K562 (cell line): ENCODE measurements around the gene URM1. TPM values are rescaled to one million over a fixed set of nuclear protein-coding genes. Genes with fewer than 3 reads are reported as not detected.

Source experiments
- DMBX1 ChIP-seq: fragments of 250-450 bp; sonication (Bioruptor Pico); IDR thresholded peaks from 2 replicates; pipeline ENCODE4 v1.8.0; 2022; ENCODE audit warnings: inconsistent platforms, mild to moderate bottlenecking, moderate library complexity, borderline replicate concordance
- ETV6 ChIP-seq, 3 experiments: fragments of 150-350 bp in 1 of 3; sonication (generic) in 1 of 3; formaldehyde crosslinking in 1 of 3; IDR thresholded peaks; 2 replicates each; pipeline versions ENCODE4 v1.6.1 to v1.8.0; 2014 to 2022; ENCODE audit warnings: borderline replicate concordance in 2 of 3, low read depth in 2 of 3, antibody characterized with exemption in 1 of 3, low read length in 1 of 3, mild to moderate bottlenecking in 1 of 3, missing genetic modification reagents in 1 of 3
- FOXK2 ChIP-seq, 2 experiments: fragments of 450-650 bp; IDR thresholded peaks in 1 of 2; conservative IDR thresholded peaks in 1 of 2; 2 replicates each; pipeline ENCODE4 v1.6.1; 2016; ENCODE audit warnings: low read depth in 2 of 2, mild to moderate bottlenecking in 1 of 2
- GATA2 ChIP-seq: sonication (generic); formaldehyde crosslinking; IDR thresholded peaks from 2 replicates; pipeline ENCODE4 v1.4.0; 2020; ENCODE audit warnings: mild to moderate bottlenecking, missing genetic modification reagents
- GTF2A2 ChIP-seq: IDR thresholded peaks from 2 replicates; pipeline ENCODE4 v1.6.1; 2016; ENCODE audit warnings: mild to moderate bottlenecking, missing genetic modification characterization, missing compliant biosample characterization
- GTF2E2 ChIP-seq: fragments of 200-800 bp; sonication (Bioruptor generic); IDR thresholded peaks from 2 replicates; pipeline ENCODE4 v1.6.1; 2016; ENCODE audit warnings: missing genetic modification characterization, missing compliant biosample characterization
- HNRNPL ChIP-seq: fragments of 200-400 bp; formaldehyde crosslinking; IDR thresholded peaks from 2 replicates; pipeline ENCODE4 v1.6.1; 2017; ENCODE audit warnings: low read depth, mild to moderate bottlenecking, low read length
- LCOR ChIP-seq: sonication (generic); formaldehyde crosslinking; IDR thresholded peaks from 2 replicates; pipeline ENCODE4 v1.8.0; 2022; ENCODE audit warnings: mild to moderate bottlenecking, missing genetic modification reagents
- NBN ChIP-seq: fragments of 450-650 bp; IDR thresholded peaks from 2 replicates; pipeline ENCODE4 v1.6.1; 2016; ENCODE audit warnings: low read depth, mild to moderate bottlenecking
- NCOA1 ChIP-seq: fragments of 450-650 bp; IDR thresholded peaks from 2 replicates; pipeline ENCODE4 v1.6.1; 2016; ENCODE audit warnings: low read depth
- RNF2 ChIP-seq: sonication (generic); IDR thresholded peaks from 2 replicates; pipeline ENCODE4 v1.6.1; 2016
- SIN3B ChIP-seq: fragments of 450-650 bp; IDR thresholded peaks from 2 replicates; pipeline ENCODE4 v1.6.1; 2017; ENCODE audit warnings: low read depth, mild to moderate bottlenecking, moderate library complexity
- THRAP3 ChIP-seq: fragments of 450-650 bp; IDR thresholded peaks from 2 replicates; pipeline ENCODE4 v1.6.1; 2016; ENCODE audit warnings: mild to moderate bottlenecking, inconsistent platforms, borderline replicate concordance
- U2AF1 ChIP-seq: fragments of 200-400 bp; formaldehyde crosslinking; optimal IDR thresholded peaks from 2 replicates; pipeline ENCODE3; 2017; ENCODE audit warnings: mild to moderate bottlenecking, low read depth, low read length, moderate library complexity
- XRCC4 ChIP-seq: IDR thresholded peaks from one replicate; pipeline ENCODE4 v1.6.1; 2011; ENCODE audit not compliant: insufficient read depth, insufficient read length; ENCODE audit errors: extremely low read depth
- ZNF143 ChIP-seq: sonication (generic); formaldehyde crosslinking; IDR thresholded peaks from 2 replicates; pipeline ENCODE4 v1.9.0; 2022; ENCODE audit warnings: mild to moderate bottlenecking, missing genetic modification reagents
- polyA plus RNA-seq, 8 experiments: library from polyadenylated mRNA; depleted of rRNA in 4 of 8; stranded (reverse) in 5 of 8; unstranded in 3 of 8; fragments of >200 nt; fragmentation: Nextera tagmentation in 2 of 8; fragmentation: Illumina TruSeq in 1 of 8; extraction: Ambion mirVana in 2 of 8; extraction: Trizol in 1 of 8; gene quantifications; 2 replicates each; pipeline versions ENCODE4 v1.2.1 to v1.2.3, GENCODE V29; 2011 to 2014; ENCODE audit warnings: inconsistent platforms in 1 of 8, missing spikeins in 1 of 8
- total RNA-seq, 7 experiments: library from RNA; depleted of rRNA in 6 of 7; stranded (reverse); fragments of >200 nt in 6 of 7; fragmentation: Illumina TruSeq in 2 of 7; extraction: Trizol in 2 of 7; gene quantifications; 2 replicates each; pipeline versions ENCODE4 v1.2.1 to v1.2.3, GENCODE V29; 2011 to 2021; ENCODE audit warnings: low replicate concordance in 1 of 7
- TF ChIP-seq, protein P1 (sequence below): fragments of 250-450 bp; sonication (Bioruptor Pico); IDR thresholded peaks from 2 replicates; pipeline ENCODE4 v1.8.0; 2022; ENCODE audit warnings: moderate library complexity, mild to moderate bottlenecking, inconsistent platforms
- TF ChIP-seq, protein P2 (sequence below): fragments of 200-800 bp; sonication (Bioruptor generic); IDR thresholded peaks from 2 replicates; pipeline ENCODE4 v1.6.1; 2017; ENCODE audit warnings: missing genetic modification characterization, missing compliant biosample characterization
- TF ChIP-seq, protein P3 (sequence below): fragments of 450-650 bp; IDR thresholded peaks from 2 replicates; pipeline ENCODE4 v1.6.1; 2016; ENCODE audit warnings: low read depth, mild to moderate bottlenecking, moderate library complexity
- TF ChIP-seq, protein P4 (sequence below), 2 experiments: fragments of 200-800 bp in 1 of 2; sonication (Bioruptor generic) in 1 of 2; sonication (generic) in 1 of 2; formaldehyde crosslinking in 1 of 2; IDR thresholded peaks in 1 of 2; conservative IDR thresholded peaks in 1 of 2; 2 replicates each; pipeline versions ENCODE4 v1.5.0 to v1.6.1; 2016 to 2020; ENCODE audit warnings: missing compliant biosample characterization in 1 of 2, missing genetic modification characterization in 1 of 2, missing genetic modification reagents in 1 of 2
- TF ChIP-seq, protein P5 (sequence below): sonication (generic); formaldehyde crosslinking; IDR thresholded peaks from 2 replicates; pipeline ENCODE4 v1.5.0; 2020; ENCODE audit warnings: missing genetic modification reagents

URM1 gene
- total and polyA plus RNA-seq, 9 of the 15 experiments (the other 6 are each of a cell fraction or from before 2014, with no cell fraction given) = 10.1 to 88.9 (median 53.3) TPM

DNA sequence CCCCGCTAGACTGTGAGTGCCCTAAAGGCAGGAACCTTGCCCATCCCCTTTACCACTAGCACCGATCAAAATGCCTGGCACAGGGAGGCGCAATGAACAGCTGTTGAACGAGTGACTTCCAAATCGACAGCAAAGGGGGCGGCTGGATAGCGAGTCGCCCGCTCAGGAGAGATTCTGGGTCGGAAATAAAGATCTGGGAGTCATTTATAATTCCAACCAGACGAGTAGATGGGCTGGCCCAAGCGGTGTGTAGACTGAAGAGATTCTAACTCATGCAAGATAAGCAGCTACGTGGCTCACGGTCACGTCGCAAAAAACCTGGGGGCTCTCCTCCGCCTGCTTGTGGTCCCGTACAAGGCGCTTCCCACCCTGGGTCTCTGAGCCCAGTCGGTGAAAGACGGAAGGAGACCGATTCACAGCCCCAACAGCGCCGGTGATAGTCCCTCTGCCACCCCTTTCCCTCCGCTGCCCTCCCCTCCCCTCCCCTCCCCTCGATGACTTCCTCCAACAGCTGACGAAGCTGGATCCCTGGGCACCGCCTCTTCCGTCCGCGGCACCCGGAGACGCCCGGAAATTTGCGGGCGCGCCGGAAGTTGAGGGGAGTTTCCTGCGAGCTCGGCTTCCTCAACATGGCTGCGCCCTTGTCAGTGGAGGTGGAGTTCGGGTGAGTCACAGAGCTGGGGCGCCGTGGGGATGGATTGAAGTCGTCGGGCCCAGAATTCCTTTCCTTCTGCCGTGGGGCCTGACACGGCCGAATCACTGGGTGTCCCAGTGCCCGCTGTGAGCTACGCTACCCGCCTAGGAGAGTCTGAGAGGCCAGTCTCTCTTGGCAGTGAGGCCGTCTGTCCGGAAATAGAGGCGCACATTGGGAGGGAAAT lies at the start of gene URM1 (continued):
- TF ChIP-seq ETV6 (IDR thresholded peaks at IDR 0.05; ENCODE audit: borderline replicate concordance in 1 of 2, low read depth in 2 of 2, low read length in 1 of 2) (peak in 1 of 2 experiments; percentile 56; a peak in 2 of 4 replicates), ETV6 (CRISPR knock-in tag; IDR thresholded peaks at IDR 0.05; ENCODE audit: borderline replicate concordance) (no peak), RNF2 (no peak), NBN (0 out of 2 replicates have a peak, but pooled peaks have one; percentile 28), LCOR (CRISPR knock-in tag) (no peak), SIN3B (peak; percentile 99), ZNF143 (CRISPR knock-in tag) (no peak), THRAP3 (no peak), U2AF1 (no peak), GATA2 (no peak), GTF2A2 (tag) (no peak), NCOA1 (no peak), XRCC4 (no peak), DMBX1 (no peak), HNRNPL (no peak), GTF2E2 (peak; percentile 64; the same call in 1 of the 2 replicates), FOXK2 (conservative IDR thresholded peaks at IDR 0.05 in 1 of 2, IDR thresholded peaks at IDR 0.05 in 1 of 2; ENCODE audit: low read depth in 2 of 2) (peak; percentile 78 to 81)
- TF ChIP-seq, protein P1, sequence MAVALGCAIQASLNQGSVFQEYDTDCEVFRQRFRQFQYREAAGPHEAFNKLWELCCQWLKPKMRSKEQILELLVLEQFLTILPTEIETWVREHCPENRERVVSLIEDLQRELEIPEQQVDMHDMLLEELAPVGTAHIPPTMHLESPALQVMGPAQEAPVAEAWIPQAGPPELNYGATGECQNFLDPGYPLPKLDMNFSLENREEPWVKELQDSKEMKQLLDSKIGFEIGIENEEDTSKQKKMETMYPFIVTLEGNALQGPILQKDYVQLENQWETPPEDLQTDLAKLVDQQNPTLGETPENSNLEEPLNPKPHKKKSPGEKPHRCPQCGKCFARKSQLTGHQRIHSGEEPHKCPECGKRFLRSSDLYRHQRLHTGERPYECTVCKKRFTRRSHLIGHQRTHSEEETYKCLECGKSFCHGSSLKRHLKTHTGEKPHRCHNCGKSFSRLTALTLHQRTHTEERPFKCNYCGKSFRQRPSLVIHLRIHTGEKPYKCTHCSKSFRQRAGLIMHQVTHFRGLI (CRISPR knock-in tag) = no peak
- TF ChIP-seq, protein P2, sequence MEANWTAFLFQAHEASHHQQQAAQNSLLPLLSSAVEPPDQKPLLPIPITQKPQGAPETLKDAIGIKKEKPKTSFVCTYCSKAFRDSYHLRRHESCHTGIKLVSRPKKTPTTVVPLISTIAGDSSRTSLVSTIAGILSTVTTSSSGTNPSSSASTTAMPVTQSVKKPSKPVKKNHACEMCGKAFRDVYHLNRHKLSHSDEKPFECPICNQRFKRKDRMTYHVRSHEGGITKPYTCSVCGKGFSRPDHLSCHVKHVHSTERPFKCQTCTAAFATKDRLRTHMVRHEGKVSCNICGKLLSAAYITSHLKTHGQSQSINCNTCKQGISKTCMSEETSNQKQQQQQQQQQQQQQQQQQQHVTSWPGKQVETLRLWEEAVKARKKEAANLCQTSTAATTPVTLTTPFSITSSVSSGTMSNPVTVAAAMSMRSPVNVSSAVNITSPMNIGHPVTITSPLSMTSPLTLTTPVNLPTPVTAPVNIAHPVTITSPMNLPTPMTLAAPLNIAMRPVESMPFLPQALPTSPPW (CRISPR knock-in tag) = peak; percentile 88
- TF ChIP-seq, protein P3, sequence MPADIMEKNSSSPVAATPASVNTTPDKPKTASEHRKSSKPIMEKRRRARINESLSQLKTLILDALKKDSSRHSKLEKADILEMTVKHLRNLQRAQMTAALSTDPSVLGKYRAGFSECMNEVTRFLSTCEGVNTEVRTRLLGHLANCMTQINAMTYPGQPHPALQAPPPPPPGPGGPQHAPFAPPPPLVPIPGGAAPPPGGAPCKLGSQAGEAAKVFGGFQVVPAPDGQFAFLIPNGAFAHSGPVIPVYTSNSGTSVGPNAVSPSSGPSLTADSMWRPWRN = no peak
- TF ChIP-seq, protein P4, sequence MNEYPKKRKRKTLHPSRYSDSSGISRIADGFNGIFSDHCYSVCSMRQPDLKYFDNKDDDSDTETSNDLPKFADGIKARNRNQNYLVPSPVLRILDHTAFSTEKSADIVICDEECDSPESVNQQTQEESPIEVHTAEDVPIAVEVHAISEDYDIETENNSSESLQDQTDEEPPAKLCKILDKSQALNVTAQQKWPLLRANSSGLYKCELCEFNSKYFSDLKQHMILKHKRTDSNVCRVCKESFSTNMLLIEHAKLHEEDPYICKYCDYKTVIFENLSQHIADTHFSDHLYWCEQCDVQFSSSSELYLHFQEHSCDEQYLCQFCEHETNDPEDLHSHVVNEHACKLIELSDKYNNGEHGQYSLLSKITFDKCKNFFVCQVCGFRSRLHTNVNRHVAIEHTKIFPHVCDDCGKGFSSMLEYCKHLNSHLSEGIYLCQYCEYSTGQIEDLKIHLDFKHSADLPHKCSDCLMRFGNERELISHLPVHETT (CRISPR knock-in tag; conservative IDR thresholded peaks at IDR 0.05 in 1 of 2, IDR thresholded peaks at IDR 0.05 in 1 of 2) = no peak; a peak in 1 of 4 replicates
- TF ChIP-seq, protein P5, sequence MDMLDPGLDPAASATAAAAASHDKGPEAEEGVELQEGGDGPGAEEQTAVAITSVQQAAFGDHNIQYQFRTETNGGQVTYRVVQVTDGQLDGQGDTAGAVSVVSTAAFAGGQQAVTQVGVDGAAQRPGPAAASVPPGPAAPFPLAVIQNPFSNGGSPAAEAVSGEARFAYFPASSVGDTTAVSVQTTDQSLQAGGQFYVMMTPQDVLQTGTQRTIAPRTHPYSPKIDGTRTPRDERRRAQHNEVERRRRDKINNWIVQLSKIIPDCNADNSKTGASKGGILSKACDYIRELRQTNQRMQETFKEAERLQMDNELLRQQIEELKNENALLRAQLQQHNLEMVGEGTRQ = no peak
